K562 (cell line): ENCODE results near the gene LEUTX.

ENCODE experiments used
- NFIC ChIP-seq: fragments of 450-650 bp; IDR thresholded peaks from 2 replicates; pipeline ENCODE4 v1.6.1; 2017; ENCODE audit warnings: mild to moderate bottlenecking, inconsistent platforms
- POLR2AphosphoS5 ChIP-seq: IDR thresholded peaks from 2 replicates; pipeline ENCODE4 v1.6.1; 2011; ENCODE audit warnings: mild to moderate bottlenecking, low read depth, low read length, moderate library complexity; ENCODE audit not compliant: control insufficient read depth, insufficient read depth
- SPI1 ChIP-seq: IDR thresholded peaks from 2 replicates; pipeline ENCODE4 v1.6.1; 2011; ENCODE audit warnings: low read depth, low read length, control low read depth, borderline replicate concordance
- ZNF512 ChIP-seq: IDR thresholded peaks from 2 replicates; pipeline ENCODE4 v1.6.1; 2016; ENCODE audit warnings: missing genetic modification characterization, missing compliant biosample characterization

DNA sequence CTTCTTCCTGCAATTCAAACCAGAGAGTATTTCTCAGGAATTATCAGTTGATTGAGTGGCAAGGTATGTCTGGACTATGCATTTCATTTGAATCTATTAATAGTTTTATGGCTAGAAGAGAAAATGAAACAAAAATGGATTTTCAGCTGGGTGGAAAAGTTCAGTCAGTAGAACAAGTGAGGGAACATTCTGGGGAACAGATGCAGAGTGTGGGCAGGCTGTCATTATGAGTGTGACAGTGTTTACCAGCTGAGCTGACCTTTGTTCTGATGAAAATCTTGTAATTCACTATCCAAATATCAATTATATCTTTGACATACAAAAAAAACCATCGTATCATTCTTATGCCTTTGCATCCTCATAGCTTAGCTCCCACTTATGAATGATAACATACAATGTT, 38.3 kb upstream of the LEUTX start:
- TF ChIP-seq NFIC (no peak), ZNF512 (tag) (no peak), POLR2AphosphoS5 (no peak), SPI1 (no peak)
